ENCODE measurements around the gene SNRNP200. TPM values are rescaled to one million over a fixed set of nuclear protein-coding genes. Genes with fewer than 3 reads are reported as not detected.

Gene SNRNP200
- polyA plus RNA-seq, 2 of the 4 experiments (the other 2 are of a cell fraction), result 118 to 202 TPM

DNA sequence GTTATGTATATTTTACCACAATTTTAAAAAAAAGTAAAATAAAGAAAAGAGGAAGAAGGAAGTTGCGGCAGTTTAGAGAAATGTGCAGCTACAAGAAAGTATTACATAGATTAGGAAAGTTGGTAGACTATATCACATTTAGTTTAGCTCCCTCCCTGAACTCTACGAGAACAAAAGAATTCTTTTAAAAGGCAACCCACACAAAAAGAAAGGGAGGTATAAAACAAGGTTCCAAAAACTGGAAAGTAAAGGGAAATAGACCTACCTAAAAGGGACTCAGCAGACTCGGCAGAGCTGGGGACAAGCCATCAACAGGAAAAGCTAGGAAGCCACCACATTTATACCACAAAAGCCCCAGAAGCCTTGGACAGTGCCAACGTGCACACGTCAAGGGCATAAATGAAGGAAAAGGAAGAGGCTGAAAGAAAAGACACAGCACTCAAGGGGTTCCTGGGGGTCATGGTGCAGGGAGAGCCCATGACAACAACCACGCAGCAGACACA, 48.7 kb downstream of the SNRNP200 start:
- 93% methylated on average over 6 of the region's 6 CpGs for WGBS (ENCODE audit: missing lambda C conversion rate)
- TF ChIP-seq NR3C1 (IDR thresholded peaks at IDR 0.05) (no peak), RFX5 (IDR thresholded peaks at IDR 0.05) (no peak), SMC3 (IDR thresholded peaks at IDR 0.05) (no peak), POLR2AphosphoS2 (conservative IDR thresholded peaks at IDR 0.05; ENCODE audit: low read length) (no peak), NFE2L2 (conservative IDR thresholded peaks at IDR 0.05; ENCODE audit: low read length) (no peak), HOXA7 (CRISPR knock-in tag; IDR thresholded peaks at IDR 0.05) (no peak), RCOR1 (IDR thresholded peaks at IDR 0.05; ENCODE audit: low read depth, low read length) (no peak), POLR2A (IDR thresholded peaks at IDR 0.05; ENCODE audit: low read length) (no peak), EHMT2 (IDR thresholded peaks at IDR 0.05; ENCODE audit: low read depth) (no peak), CHD4 (IDR thresholded peaks at IDR 0.05; ENCODE audit: borderline replicate concordance) (no peak), HOXB13 (CRISPR knock-in tag; IDR thresholded peaks at IDR 0.05; ENCODE audit: low read depth) (no peak), JUNB (IDR thresholded peaks at IDR 0.05) (no peak)
- TF ChIP-seq, protein P1, sequence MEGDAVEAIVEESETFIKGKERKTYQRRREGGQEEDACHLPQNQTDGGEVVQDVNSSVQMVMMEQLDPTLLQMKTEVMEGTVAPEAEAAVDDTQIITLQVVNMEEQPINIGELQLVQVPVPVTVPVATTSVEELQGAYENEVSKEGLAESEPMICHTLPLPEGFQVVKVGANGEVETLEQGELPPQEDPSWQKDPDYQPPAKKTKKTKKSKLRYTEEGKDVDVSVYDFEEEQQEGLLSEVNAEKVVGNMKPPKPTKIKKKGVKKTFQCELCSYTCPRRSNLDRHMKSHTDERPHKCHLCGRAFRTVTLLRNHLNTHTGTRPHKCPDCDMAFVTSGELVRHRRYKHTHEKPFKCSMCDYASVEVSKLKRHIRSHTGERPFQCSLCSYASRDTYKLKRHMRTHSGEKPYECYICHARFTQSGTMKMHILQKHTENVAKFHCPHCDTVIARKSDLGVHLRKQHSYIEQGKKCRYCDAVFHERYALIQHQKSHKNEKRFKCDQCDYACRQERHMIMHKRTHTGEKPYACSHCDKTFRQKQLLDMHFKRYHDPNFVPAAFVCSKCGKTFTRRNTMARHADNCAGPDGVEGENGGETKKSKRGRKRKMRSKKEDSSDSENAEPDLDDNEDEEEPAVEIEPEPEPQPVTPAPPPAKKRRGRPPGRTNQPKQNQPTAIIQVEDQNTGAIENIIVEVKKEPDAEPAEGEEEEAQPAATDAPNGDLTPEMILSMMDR (IDR thresholded peaks at IDR 0.05), result no peak
- Histone ChIP-seq H3K4me1 (peaks cover 29% of the 10 kb centered on the region), H3K9me3 (no peaks in the 10 kb centered on the region), H3K4me3 (no peak overlapping the region), H3K4me2 (no peak overlapping the region), H3K27ac (no peak overlapping the region)
- ChIA-PET CTCF (interaction anchor here (1.2 to 1.3 kb wide), 2 partner anchors 140 to 264 kb away, joined by 4 to 5 read pairs; no protein-coding TSS in a partner anchor), POLR2A (no interaction called here)
- FAIRE-seq (no peak), DNase-seq (ENCODE audit: low read depth in 1 of 2, low spot score in 1 of 2) (no peak), ATAC-seq (no peak)

DNA sequence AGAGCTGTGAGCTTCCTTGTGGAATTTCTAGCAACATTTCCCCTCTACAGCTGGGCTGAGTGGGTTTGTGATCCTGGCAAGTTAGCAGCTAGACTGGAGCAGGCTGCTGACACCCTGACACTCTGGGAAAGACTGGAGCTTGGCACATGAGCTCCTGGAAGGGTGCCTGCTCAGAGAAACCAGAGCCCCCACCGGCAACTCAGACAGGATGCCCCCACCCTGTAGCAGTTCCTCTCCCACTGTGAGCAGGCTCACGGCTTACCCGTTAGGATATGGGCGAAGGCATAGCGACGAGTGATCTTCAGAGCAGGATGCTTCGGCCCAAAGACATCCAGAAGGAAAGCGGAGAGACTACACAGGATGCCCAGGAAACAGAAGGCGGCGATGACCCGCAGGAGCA, 50.8 kb downstream of the SNRNP200 start:
- CTCF ChIA-PET, result interaction anchor here (1.0 to 2.3 kb wide), 4 partner anchors 9 to 255 kb away, joined by 3 to 8 read pairs (median 5); no protein-coding TSS in a partner anchor

DNA sequence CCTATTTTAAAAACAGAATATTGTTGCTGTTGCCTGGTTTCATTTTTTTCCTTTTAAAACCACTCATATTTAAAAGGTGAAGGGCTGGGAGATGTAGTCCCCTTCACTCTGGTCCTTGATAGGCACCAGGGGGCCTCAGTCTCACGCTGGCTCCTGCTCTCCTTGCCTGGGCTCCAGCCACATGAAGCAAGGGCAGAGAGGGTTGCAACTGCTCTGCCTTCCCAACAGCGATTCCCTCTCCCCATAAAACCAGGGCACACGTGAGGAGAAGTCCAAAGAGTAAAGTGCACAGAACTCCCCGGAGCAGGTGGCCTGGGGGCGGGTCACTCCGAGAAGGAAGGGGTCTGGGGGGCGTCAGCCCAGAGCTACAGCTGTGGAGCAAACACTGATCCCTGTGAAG, 52.3 kb downstream of the SNRNP200 start:
- WGBS (ENCODE audit: missing lambda C conversion rate), result 94% methylated on average over 4 of the region's 7 CpGs
- H3K4me2 ChIP-seq, result no peak overlapping the region
- 0 out of 3 replicates have a peak, but pooled peaks cover 5% of the 10 kb centered on the region for H3K4me1 ChIP-seq
- ChIA-PET CTCF (interaction anchor here (1.0 to 2.3 kb wide), 4 partner anchors 12 to 256 kb away, joined by 3 to 8 read pairs (median 6); no protein-coding TSS in a partner anchor), POLR2A (no interaction called here)
- FAIRE-seq (no peak), DNase-seq (ENCODE audit: low read depth in 1 of 2, low spot score in 1 of 2) (no peak), ATAC-seq (no peak)
- TF ChIP-seq HOXB5 (CRISPR knock-in tag; IDR thresholded peaks at IDR 0.05) (no peak), RARB (CRISPR knock-in tag; IDR thresholded peaks at IDR 0.05) (no peak), EHMT2 (IDR thresholded peaks at IDR 0.05; ENCODE audit: low read depth) (no peak), CHD4 (IDR thresholded peaks at IDR 0.05; ENCODE audit: borderline replicate concordance) (no peak), NFE2L2 (conservative IDR thresholded peaks at IDR 0.05; ENCODE audit: low read length) (no peak), TP53 (CRISPR knock-in tag; IDR thresholded peaks at IDR 0.05) (no peak), MAFK (IDR thresholded peaks at IDR 0.05; ENCODE audit: partially characterized antibody) (no peak)
- TF ChIP-seq, protein P2, sequence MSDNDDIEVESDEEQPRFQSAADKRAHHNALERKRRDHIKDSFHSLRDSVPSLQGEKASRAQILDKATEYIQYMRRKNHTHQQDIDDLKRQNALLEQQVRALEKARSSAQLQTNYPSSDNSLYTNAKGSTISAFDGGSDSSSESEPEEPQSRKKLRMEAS (IDR thresholded peaks at IDR 0.05), result no peak
- TF ChIP-seq, protein P3, sequence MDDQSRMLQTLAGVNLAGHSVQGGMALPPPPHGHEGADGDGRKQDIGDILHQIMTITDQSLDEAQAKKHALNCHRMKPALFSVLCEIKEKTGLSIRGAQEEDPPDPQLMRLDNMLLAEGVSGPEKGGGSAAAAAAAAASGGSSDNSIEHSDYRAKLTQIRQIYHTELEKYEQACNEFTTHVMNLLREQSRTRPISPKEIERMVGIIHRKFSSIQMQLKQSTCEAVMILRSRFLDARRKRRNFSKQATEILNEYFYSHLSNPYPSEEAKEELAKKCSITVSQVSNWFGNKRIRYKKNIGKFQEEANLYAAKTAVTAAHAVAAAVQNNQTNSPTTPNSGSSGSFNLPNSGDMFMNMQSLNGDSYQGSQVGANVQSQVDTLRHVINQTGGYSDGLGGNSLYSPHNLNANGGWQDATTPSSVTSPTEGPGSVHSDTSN (IDR thresholded peaks at IDR 0.05), result no peak
- TF ChIP-seq, protein P4, sequence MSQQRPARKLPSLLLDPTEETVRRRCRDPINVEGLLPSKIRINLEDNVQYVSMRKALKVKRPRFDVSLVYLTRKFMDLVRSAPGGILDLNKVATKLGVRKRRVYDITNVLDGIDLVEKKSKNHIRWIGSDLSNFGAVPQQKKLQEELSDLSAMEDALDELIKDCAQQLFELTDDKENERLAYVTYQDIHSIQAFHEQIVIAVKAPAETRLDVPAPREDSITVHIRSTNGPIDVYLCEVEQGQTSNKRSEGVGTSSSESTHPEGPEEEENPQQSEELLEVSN (IDR thresholded peaks at IDR 0.05; ENCODE audit: borderline replicate concordance, low read depth), result no peak
- H3K27ac ChIP-seq, result no peak overlapping the region
- no peak overlapping the region for H3K4me3 ChIP-seq
- H3K9me3 ChIP-seq, result no peaks in the 10 kb centered on the region

More for the DNA sequence above, 50.8 kb downstream of the SNRNP200 start:
- no peak for DNase-seq (ENCODE audit: low read depth in 1 of 2, low spot score in 1 of 2)
- no peak overlapping the region for H3K4me3 ChIP-seq
- H3K9me3 ChIP-seq, result no peaks in the 10 kb centered on the region
- TF ChIP-seq KDM5A (IDR thresholded peaks at IDR 0.05), result no peak
- no peak for ATAC-seq
- FAIRE-seq, result no peak
- H3K27ac ChIP-seq, result no peak overlapping the region
- 96% methylated on average over 11 of the region's 11 CpGs for WGBS (ENCODE audit: missing lambda C conversion rate)
- POLR2A ChIA-PET, result interaction anchor here (0.9 kb wide), 1 partner anchor 9 kb away, joined by 3 read pairs; no protein-coding TSS in a partner anchor
- peaks cover 8% of the 10 kb centered on the region for H3K4me1 ChIP-seq
- H3K4me2 ChIP-seq, result no peak overlapping the region

Data from A549 (cell line).